ENCODE measurements around the gene HTR2B. TPM values are rescaled to one million over a fixed set of nuclear protein-coding genes. Genes with fewer than 3 reads are reported as not detected.

The HTR2B gene
- total RNA-seq, 1 donor = 2.9 TPM

GRCh38 chr2:231169488-231169887 lies 44.6 kb upstream of the HTR2B start:
- Histone ChIP-seq H3K27ac (ENCODE audit: low read depth, low read length) (peak overlapping the region; percentile 17), H3K4me1 (ENCODE audit: insufficient read depth, low read length) (peaks cover 14% of the 10 kb centered on the region), H3K4me2 (ENCODE audit: insufficient read depth, low read length) (no peak overlapping the region), H2AFZ (ENCODE audit: low read length) (no peak overlapping the region), H3K9me3 (ENCODE audit: low read depth, low read length) (no peaks in the 10 kb centered on the region), H4K20me1 (ENCODE audit: insufficient read depth, low read length) (no peaks in the 10 kb centered on the region), H3K4me3 (ENCODE audit: insufficient read depth, low read length) (no peak overlapping the region), H3K79me2 (ENCODE audit: insufficient read depth, low read length) (no peaks in the 10 kb centered on the region), H3K36me3 (ENCODE audit: insufficient read depth, low read length) (peaks cover 48% of the 10 kb centered on the region), H3K27me3 (ENCODE audit: insufficient read depth, low read length) (no peaks in the 10 kb centered on the region)
- TF ChIP-seq CTCF (IDR thresholded peaks at IDR 0.05; ENCODE audit: extremely low read depth, low read depth, low read length) = no peak
- no peak for DNase-seq (ENCODE audit: insufficient read length, low spot score, missing footprints)

- DNase-seq (ENCODE audit: insufficient read length, low spot score, missing footprints) = no peak
- no peak for TF ChIP-seq CTCF (IDR thresholded peaks at IDR 0.05; ENCODE audit: extremely low read depth, low read depth, low read length)
- Histone ChIP-seq H3K4me2 (ENCODE audit: insufficient read depth, low read length) (no peak overlapping the region), H3K79me2 (ENCODE audit: insufficient read depth, low read length) (no peaks in the 10 kb centered on the region), H3K36me3 (ENCODE audit: insufficient read depth, low read length) (peaks cover 54% of the 10 kb centered on the region), H2AFZ (ENCODE audit: low read length) (no peak overlapping the region), H3K9me3 (ENCODE audit: low read depth, low read length) (no peaks in the 10 kb centered on the region), H3K4me1 (ENCODE audit: insufficient read depth, low read length) (peaks cover 14% of the 10 kb centered on the region), H3K27ac (ENCODE audit: low read depth, low read length) (peak overlapping the region; percentile 24), H3K27me3 (ENCODE audit: insufficient read depth, low read length) (no peaks in the 10 kb centered on the region), H3K4me3 (ENCODE audit: insufficient read depth, low read length) (no peak overlapping the region), H4K20me1 (ENCODE audit: insufficient read depth, low read length) (no peaks in the 10 kb centered on the region)
These were observed 43.8 kb upstream of the HTR2B start for GRCh38 chr2:231168460-231169139.

GRCh38 chr2:231167745-231168459 lies 43.1 kb upstream of the HTR2B start:
- peaks cover 20% of the 10 kb centered on the region for H3K4me1 ChIP-seq (ENCODE audit: insufficient read depth, low read length)
- H3K4me2 ChIP-seq (ENCODE audit: insufficient read depth, low read length) = no peak overlapping the region
- H3K36me3 ChIP-seq (ENCODE audit: insufficient read depth, low read length) = peaks cover 56% of the 10 kb centered on the region
- no peak overlapping the region for H3K4me3 ChIP-seq (ENCODE audit: insufficient read depth, low read length)
- no peak overlapping the region for H2AFZ ChIP-seq (ENCODE audit: low read length)
- no peaks in the 10 kb centered on the region for H3K79me2 ChIP-seq (ENCODE audit: insufficient read depth, low read length)
- TF ChIP-seq CTCF (IDR thresholded peaks at IDR 0.05; ENCODE audit: extremely low read depth, low read depth, low read length) = no peak
- no peaks in the 10 kb centered on the region for H3K27me3 ChIP-seq (ENCODE audit: insufficient read depth, low read length)
- peak overlapping the region; percentile 24 for H3K27ac ChIP-seq (ENCODE audit: low read depth, low read length)
- H4K20me1 ChIP-seq (ENCODE audit: insufficient read depth, low read length) = no peaks in the 10 kb centered on the region
- H3K9me3 ChIP-seq (ENCODE audit: low read depth, low read length) = no peaks in the 10 kb centered on the region
- no peak for DNase-seq (ENCODE audit: insufficient read length, low spot score, missing footprints)

- Histone ChIP-seq H3K9me3 (ENCODE audit: low read depth, low read length) (no peaks in the 10 kb centered on the region), H3K36me3 (ENCODE audit: insufficient read depth, low read length) (peaks cover 32% of the 10 kb centered on the region), H4K20me1 (ENCODE audit: insufficient read depth, low read length) (no peaks in the 10 kb centered on the region), H3K27ac (ENCODE audit: low read depth, low read length) (peak overlapping the region; percentile 21), H3K79me2 (ENCODE audit: insufficient read depth, low read length) (no peaks in the 10 kb centered on the region), H2AFZ (ENCODE audit: low read length) (no peak overlapping the region), H3K4me2 (ENCODE audit: insufficient read depth, low read length) (no peak overlapping the region), H3K27me3 (ENCODE audit: insufficient read depth, low read length) (no peaks in the 10 kb centered on the region), H3K4me3 (ENCODE audit: insufficient read depth, low read length) (no peak overlapping the region), H3K4me1 (ENCODE audit: insufficient read depth, low read length) (peaks cover 44% of the 10 kb centered on the region)
- no peak for DNase-seq (ENCODE audit: insufficient read length, low spot score, missing footprints)
- TF ChIP-seq CTCF (IDR thresholded peaks at IDR 0.05; ENCODE audit: extremely low read depth, low read depth, low read length) = no peak
These were observed 38.7 kb upstream of the HTR2B start for GRCh38 chr2:231163414-231164095.
